NCI-H82 (cell line): ENCODE data around the gene ADARB1.

Experiments
- DNase-seq: peaks from one replicate; lab custom pipeline; 2025; lab: John Stamatoyannopoulos, UW

Gene ADARB1

GRCh38 chr21:45095505-45095904, 21.1 kb downstream of the ADARB1 start:
- DNase-seq = no peak

DNA sequence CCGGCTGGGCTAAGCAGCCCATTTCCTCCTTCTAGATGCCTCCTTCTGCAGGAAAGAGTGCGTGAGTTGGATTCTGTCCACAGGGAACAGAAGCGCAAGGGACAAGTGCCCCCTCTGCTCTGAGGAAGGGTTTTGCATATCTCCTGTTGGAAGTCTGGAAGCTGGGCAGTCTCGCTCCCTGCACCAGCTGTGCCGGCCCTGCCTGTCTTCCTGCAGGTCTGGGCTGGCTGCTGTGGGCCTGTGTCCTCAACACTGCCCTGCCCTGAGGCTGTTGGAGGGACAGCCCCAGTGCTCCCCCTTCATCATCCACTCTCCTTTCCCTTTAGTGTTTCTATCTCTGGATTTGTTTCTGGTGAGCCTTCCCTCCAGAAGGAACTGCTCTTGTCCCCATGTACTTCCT, 21.8 kb downstream of the ADARB1 start:
- no peak for DNase-seq

GRCh38 chr21:45097827-45098387, 23.5 kb downstream of the ADARB1 start:
- DNase-seq = no peak

DNA sequence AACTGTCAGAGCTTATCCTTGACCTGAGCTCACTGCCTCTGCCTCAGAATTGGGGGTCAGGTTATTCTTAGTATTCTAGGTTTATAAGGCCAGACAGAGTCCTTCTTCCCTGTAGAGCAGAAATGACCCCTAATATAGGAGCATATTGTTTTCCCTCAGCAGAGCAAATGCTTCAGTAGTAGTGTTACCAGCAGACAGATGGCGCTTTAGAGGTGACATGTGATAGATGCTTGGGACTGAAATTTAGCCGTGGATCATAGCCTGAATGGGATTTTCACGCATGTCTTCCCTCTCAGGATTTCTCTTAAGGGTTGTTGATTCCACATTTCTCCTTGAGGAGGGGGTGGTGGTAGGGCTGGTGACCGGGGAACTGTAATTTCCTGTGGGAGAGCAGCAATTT, 24.5 kb downstream of the ADARB1 start:
- DNase-seq = peak; percentile 86

- DNase-seq = no peak
Observed at GRCh38 chr21:45099571-45099970, 25.2 kb downstream of the ADARB1 start.

GRCh38 chr21:45100866-45101265, 26.5 kb downstream of the ADARB1 start:
- DNase-seq = no peak

DNA sequence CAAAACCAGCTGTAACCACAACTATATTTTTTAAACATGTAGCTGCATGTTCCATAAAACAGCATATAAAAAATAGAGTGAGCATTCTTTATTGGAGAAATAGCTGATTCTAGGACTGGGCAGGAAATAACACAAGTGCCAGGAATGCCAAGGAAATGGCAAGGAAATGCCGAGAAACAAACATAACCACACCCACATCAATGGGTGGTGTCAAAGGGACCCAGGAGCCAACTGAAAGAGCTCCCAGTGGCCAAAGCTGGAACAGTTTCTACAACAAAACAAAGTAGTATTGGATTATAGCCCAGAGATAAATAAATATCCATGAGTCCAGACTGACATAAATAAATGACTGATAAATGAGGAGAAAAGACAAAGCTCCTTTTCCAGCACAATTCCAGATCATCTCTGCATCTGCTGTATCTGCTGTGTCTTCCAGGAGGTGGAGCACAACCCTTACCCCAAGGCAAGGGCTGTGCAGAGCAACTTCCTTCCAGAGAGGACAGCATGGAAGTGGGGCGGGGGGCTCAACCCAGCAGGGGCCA, 28.1 kb downstream of the ADARB1 start:
- DNase-seq = no peak

GRCh38 chr21:45103971-45104520, 29.7 kb downstream of the ADARB1 start:
- no peak for DNase-seq

DNA sequence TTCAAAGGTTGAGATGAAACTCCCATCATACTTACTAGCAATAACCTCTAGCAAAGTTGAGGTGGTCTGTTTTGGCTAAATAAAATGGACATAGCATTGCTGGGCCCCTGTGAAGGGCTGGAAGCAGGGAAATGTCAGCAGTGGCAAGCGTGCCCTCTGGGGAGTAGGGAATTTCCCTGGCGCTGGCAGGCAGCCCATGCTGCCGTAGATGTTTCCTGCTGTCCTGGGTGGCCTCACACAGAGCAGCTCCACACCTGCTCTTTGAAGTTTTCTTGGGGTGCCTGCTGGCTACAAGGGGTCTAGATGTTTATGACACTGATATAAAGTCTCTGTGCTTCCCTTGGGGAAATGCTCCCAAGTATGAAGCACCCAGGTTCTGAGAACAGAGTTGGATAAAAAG, 30.2 kb downstream of the ADARB1 start:
- DNase-seq = no peak

DNA sequence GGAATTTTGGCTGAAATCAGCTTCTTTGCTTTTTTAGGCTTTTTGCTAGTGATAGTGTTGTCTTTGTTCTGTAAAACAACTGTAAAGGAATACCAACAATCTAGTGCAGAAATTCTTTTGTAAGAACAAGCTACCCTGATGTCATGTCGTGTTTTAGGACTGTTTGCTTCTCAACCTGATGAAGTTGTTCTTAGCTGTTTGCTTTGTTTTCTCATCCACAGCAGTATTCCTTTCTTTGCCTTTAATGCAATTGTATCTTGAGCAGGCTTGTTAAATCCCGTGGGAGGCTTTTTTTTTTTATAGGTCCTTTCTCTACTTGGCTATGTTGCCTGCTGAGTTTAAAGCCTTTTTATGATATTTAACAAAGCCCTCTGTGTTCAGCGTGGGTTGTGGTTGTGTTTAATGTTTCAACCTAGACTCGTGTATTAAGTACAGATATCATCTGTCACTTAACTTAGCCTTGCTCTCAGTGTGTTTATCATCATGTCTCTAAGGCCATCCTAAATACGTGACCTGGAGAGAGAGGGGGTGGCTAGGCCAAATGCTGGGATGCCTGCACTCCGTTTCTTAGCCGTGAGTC, 31.6 kb downstream of the ADARB1 start:
- no peak for DNase-seq

DNA sequence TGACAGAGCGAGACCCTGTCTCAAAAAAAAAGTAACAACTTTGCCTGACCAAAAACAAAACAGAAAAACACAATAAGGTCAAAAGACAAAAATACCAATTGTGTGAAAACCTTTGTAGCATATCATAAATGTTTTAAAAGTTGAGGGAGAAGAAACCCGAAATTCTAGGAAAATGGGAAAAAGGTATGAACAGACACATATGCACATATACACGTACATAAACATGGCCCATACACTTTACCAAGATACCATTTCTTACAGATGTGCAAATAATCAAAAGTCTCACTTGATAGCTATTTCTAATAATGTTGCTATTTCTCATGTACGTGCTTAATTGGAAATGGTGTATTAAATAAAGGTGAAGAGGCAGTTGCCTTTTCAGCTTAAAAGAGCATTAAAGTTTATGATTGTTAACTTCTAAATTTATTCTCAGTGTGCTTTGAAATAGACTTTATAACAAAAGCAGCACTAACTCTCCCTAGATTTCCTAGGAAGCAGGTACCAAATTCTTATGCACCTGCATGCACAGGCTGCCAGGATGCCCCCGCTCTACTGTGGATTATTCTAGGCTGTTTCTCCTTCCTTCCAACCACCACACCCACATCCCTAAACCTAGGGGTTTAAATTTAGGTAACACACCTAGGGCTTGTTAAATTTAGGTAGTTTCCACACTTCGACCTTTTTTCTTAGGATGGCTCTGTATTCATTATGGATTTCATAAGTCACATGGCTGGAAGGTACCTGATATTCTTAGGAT, 33.8 kb downstream of the ADARB1 start:
- DNase-seq = no peak

DNA sequence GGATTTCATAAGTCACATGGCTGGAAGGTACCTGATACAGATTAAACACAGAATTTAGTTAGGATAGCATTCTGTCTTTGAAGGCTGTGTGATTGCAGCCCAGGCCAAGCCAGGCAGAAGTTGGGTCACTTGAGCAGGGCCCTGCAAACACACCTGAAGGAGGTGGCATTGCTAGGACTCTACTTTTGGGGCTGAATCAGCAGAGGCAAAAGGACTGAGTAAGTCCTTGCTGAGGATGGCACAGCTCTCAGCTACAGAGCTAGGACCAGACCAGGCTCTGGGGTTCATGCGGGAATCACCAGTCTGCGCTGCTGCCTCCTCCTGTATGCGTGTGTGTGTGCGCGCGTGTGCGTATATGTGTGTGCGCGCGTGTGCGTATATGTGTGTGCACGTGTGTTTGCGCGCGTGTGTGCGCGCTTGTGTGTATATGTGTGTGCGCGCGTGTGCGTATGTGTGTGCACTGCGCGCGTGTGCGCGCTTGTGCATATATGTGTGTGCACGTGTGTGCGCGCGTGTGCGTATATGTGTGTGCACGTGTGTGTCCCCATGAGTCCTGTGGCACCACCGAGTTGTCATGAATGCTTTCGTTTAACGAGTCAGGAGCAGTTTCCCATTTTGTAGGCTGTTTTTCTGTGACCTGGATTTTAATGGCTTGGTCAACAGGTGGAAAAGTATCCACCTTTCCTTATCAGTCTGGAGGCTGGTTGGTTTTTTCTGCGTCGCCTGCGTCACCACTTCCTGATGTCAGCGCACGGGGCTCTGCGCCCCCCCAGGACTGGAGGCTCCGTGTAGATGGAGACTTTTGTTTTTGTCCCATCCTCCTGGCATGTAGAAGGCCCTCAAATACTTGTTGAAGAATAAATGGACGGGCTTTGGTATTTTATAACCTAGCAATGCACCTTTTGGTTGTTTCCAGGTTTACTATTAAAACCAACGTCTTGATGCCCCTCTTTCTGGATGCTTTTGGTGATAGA, 34.7 kb downstream of the ADARB1 start:
- DNase-seq = no peak

DNA sequence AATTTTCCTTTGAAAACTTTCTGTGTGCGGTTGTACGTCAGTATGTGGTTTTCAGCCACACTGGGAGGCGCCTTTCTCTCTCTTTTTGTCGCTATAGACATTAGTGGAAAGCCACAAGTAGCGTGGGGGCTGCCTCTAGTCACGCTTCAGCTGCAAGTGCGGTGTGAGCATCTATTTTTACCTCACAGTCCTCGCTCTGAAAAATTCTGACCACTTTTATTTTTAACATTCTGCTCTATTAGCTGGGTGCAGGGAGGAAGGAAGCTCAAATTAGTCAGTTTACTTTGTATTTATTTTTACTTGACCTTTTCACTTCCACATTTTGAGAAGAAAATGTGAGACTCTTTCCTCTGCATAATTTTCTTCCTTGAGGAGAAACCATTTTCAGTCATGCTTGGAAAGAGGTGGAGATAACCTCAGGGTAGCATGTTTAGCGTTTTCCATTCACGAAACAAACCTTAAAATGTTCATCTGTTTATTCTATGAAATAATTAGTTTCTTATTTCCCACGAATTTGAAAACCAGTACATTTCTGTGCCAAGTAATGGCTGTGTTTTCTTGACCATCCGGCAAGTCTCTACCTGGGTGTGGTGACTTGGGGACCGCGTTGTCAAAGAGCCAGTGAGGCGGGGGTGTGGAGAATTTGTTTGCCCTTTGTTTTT, 35.6 kb downstream of the ADARB1 start:
- no peak for DNase-seq

- DNase-seq = no peak
Observed at GRCh38 chr21:45110873-45111624, 36.7 kb downstream of the ADARB1 start.

DNA sequence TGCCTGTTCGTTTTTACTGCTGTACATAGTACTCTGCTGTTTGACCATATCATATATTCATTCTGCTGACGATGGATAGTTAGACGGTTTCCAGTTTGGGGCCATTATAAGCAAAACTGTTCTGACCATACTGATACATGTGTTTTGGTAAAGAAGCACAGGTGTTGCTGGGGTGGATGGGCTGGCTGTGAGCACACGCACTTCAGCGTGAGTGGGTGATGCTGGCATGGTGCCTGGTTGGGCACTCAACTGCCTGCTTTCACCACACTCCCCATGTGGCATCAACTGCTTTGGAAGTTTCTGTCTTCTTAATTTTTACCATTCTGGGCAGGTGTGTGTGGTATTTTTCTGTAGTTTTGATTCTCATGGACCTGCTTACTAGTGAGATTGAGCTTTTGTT, 37.3 kb downstream of the ADARB1 start:
- no peak for DNase-seq

GRCh38 chr21:45112371-45112770, 38.0 kb downstream of the ADARB1 start:
- no peak for DNase-seq

- no peak for DNase-seq
Observed at GRCh38 chr21:45113543-45113942, 39.2 kb downstream of the ADARB1 start.

- DNase-seq = no peak
Observed at GRCh38 chr21:45114072-45114471, 39.7 kb downstream of the ADARB1 start.

DNA sequence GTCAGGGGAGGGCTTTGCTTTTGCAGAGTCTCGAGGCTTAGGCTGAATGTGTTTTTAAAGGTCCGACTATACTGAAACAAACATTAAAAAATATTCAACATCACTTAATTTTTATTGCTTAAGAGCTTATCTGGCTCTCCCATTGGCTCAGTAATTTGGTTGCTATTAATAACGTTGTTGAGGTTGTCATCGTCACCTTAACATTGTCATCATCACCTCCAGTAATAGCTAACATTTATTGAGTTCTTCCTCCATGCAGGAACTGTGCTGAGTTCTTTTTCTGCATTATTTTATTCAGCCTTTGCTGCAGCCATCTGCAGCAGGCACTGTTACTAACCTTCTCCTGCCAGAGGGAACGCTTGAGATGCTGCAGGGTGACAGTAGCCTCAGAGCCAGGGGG, 40.1 kb downstream of the ADARB1 start:
- no peak for DNase-seq

GRCh38 chr21:45115141-45115540, 40.8 kb downstream of the ADARB1 start:
- no peak for DNase-seq

- DNase-seq = no peak
Observed at GRCh38 chr21:45116066-45116465, 41.7 kb downstream of the ADARB1 start.
